ENCODE results near the gene PDE11A.

DNA sequence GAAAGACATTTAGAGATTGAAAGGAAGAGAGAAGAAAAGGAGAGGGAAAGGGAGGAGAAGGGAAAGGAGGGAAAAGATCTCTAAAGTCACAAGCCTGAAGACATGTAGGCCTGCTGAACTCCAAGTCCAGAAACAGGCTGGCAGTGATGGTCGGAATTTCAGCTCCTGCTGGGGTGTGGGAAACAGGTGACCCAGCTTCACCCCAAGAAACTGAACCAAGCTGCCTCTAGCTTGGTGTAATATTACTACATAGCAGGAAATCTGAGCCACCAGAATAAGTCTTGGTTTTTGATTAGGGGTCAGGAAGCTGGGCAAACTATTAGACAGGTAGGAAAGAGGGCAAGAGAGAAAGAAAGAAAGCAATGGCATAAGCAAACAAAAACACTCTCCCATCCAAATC lies 185.8 kb downstream of the PDE11A start:
- TF ChIP-seq POLR2A (IDR thresholded peaks at IDR 0.05; ENCODE audit: low read depth, low read length) = no peak
- no peak for TF ChIP-seq POLR2AphosphoS5 (IDR thresholded peaks at IDR 0.05; ENCODE audit: low read depth, low read length)

Measured in GM12892 (cell line).